ENCODE results near the gene GFM1.

DNA sequence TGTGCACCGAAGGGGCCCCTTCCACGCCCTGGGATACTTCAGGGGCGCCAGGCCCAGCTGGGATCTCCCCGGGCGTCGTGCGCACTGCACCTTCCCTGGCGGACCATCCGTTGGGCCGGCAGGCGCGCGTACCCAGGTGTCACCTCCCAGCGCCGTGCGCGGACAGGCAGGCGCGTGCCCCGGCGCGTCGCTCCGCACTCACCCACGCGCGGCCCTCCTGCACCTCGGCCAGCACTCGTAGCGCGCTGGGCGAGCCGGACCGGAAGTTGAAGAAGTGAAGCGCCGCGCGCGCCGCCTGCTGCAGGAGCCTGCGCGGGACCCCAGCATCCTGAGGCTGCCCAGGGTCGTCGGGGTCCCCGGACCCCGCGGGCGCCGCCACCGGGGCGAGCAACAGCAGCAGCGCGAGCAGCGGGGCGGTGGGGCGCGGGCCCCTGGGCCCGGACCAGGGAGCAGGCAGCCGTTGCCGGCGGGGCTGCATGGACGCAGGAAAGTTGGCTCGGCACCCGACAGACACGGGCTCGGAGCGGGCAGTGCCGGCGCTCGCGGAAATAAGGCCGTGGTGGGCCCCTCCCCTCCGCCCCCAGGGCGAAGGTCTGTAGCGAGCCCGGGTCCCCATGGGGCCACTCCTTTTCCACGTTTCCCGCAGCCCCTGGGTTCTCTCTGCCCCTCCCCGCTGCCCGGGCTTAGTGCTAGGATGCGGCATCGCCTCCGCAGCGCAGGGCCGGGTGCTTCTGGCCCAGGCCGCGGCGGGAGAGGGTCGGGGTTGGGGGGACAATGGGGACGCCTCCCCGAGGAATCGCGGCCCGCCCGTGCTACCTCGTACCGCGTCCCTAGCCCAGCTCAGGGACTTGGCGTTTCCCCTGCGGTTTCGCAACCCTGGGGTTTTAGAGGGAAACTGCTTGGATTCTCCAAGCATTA, 87.9 kb downstream of the GFM1 start, which contains the start of gene RARRES1:
- TF ChIP-seq POLR2A (IDR thresholded peaks at IDR 0.05; ENCODE audit: extremely low read depth, insufficient read length) (no peak), MYC (IDR thresholded peaks at IDR 0.05; ENCODE audit: low read depth, low read length) (no peak)
- TF ChIP-seq, protein P1, sequence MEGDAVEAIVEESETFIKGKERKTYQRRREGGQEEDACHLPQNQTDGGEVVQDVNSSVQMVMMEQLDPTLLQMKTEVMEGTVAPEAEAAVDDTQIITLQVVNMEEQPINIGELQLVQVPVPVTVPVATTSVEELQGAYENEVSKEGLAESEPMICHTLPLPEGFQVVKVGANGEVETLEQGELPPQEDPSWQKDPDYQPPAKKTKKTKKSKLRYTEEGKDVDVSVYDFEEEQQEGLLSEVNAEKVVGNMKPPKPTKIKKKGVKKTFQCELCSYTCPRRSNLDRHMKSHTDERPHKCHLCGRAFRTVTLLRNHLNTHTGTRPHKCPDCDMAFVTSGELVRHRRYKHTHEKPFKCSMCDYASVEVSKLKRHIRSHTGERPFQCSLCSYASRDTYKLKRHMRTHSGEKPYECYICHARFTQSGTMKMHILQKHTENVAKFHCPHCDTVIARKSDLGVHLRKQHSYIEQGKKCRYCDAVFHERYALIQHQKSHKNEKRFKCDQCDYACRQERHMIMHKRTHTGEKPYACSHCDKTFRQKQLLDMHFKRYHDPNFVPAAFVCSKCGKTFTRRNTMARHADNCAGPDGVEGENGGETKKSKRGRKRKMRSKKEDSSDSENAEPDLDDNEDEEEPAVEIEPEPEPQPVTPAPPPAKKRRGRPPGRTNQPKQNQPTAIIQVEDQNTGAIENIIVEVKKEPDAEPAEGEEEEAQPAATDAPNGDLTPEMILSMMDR (IDR thresholded peaks at IDR 0.05; ENCODE audit: low read depth, low read length): no peak
- TF ChIP-seq, protein P2, sequence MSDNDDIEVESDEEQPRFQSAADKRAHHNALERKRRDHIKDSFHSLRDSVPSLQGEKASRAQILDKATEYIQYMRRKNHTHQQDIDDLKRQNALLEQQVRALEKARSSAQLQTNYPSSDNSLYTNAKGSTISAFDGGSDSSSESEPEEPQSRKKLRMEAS (IDR thresholded peaks at IDR 0.05; ENCODE audit: low read depth, low read length): no peak
